ENCODE data around the gene ASTN2.

The ASTN2 gene

DNA sequence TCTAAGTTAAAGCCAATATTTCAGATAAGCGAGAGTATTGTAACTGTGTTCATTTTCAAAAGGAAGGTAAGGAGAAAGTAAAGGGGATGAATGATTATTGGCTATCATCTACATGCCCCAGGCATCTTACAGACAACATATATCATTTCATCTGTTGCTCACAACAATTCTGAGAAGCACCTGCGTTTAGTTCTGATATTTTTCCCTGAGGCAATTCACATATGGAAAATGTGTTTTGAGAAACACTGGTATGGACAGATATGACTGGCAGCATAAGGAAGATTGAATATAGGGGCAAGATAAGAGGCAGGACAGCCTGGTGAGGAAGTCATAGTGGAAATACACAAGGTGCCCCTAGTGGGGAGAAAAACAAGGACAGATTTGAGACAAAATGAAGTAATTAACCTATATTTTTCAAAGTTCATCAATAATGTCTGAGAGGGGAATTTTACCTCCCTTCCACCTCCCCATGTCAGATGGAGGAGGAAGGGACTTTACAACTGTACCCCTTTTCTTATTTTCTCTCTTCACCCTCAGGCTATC is 815.4 kb downstream of the ASTN2 start:
- H3K4me3 ChIP-seq: no peak overlapping the region
- TF ChIP-seq, protein P1, sequence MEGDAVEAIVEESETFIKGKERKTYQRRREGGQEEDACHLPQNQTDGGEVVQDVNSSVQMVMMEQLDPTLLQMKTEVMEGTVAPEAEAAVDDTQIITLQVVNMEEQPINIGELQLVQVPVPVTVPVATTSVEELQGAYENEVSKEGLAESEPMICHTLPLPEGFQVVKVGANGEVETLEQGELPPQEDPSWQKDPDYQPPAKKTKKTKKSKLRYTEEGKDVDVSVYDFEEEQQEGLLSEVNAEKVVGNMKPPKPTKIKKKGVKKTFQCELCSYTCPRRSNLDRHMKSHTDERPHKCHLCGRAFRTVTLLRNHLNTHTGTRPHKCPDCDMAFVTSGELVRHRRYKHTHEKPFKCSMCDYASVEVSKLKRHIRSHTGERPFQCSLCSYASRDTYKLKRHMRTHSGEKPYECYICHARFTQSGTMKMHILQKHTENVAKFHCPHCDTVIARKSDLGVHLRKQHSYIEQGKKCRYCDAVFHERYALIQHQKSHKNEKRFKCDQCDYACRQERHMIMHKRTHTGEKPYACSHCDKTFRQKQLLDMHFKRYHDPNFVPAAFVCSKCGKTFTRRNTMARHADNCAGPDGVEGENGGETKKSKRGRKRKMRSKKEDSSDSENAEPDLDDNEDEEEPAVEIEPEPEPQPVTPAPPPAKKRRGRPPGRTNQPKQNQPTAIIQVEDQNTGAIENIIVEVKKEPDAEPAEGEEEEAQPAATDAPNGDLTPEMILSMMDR (IDR thresholded peaks at IDR 0.05): no peak
- no peak overlapping the region for H3K27ac ChIP-seq
- DNase-seq (ENCODE audit: low spot score): no peak

DNA sequence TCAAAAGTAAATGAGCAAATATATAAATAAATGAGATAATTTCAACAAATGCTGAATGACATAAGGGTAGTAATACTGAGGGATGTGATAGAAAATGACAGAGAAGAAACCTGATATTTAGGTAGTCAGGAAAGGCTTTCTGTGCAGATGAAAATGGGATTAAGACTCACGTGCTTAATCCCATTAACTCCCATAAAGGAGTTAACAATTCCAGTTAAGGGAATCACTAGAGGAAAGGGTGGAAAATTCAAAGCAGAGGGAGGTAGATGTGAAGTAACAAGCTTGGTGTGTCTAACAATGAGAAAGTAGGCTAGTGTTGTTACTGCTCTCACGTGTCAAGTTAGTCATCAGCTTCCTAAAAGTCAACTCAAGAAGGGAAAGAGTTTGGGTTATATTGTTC is 818.2 kb downstream of the ASTN2 start:
- H3K27ac ChIP-seq: no peak overlapping the region
- TF ChIP-seq, protein P1 (IDR thresholded peaks at IDR 0.05): no peak
- no peak for DNase-seq (ENCODE audit: low spot score)
- no peak overlapping the region for H3K4me3 ChIP-seq

DNA sequence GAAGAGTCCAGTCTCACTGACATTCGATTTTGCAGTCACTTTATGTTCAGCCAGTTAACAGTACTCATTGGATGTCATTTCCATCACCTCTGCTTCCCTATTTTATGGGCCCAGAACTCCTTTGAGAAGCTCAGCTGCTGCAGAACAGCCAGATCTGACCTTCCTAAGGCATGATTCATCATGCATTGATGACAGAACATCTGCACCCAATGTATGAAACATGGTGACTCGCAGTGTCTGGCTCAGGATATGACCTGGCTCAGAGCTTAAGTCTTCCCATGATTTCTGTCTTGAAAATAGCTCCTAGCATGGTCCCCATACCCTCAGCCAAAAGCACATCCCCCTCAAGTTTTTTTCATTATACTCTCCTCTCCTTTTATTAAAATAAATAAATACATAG is 820.3 kb downstream of the ASTN2 start:
- H3K27ac ChIP-seq: no peak overlapping the region
- H3K4me3 ChIP-seq: no peak overlapping the region
- DNase-seq (ENCODE audit: low spot score): no peak
- TF ChIP-seq, protein P1 (IDR thresholded peaks at IDR 0.05): no peak

DNA sequence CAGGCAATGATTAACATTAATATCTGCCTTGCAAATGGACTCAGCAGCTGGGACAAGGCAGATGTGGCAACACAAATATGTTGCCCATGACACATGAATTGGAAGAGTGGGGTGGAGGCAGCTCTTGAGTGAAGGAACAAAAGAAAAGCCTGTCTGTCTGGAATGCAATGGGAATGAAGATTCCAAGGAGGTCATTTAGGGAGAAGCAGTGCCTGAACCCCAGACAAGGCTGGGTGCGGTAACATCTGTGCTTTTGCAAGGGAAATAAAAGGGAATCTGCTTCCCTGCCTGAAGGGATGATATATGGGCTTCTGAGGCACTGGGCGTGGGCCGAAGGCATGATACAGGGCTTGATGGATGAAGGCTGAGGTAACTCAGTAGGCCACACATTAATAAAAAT is 821.9 kb downstream of the ASTN2 start:
- DNase-seq (ENCODE audit: low spot score): no peak
- H3K4me3 ChIP-seq: no peak overlapping the region
- TF ChIP-seq, protein P1 (IDR thresholded peaks at IDR 0.05): no peak
- H3K27ac ChIP-seq: no peak overlapping the region

DNA sequence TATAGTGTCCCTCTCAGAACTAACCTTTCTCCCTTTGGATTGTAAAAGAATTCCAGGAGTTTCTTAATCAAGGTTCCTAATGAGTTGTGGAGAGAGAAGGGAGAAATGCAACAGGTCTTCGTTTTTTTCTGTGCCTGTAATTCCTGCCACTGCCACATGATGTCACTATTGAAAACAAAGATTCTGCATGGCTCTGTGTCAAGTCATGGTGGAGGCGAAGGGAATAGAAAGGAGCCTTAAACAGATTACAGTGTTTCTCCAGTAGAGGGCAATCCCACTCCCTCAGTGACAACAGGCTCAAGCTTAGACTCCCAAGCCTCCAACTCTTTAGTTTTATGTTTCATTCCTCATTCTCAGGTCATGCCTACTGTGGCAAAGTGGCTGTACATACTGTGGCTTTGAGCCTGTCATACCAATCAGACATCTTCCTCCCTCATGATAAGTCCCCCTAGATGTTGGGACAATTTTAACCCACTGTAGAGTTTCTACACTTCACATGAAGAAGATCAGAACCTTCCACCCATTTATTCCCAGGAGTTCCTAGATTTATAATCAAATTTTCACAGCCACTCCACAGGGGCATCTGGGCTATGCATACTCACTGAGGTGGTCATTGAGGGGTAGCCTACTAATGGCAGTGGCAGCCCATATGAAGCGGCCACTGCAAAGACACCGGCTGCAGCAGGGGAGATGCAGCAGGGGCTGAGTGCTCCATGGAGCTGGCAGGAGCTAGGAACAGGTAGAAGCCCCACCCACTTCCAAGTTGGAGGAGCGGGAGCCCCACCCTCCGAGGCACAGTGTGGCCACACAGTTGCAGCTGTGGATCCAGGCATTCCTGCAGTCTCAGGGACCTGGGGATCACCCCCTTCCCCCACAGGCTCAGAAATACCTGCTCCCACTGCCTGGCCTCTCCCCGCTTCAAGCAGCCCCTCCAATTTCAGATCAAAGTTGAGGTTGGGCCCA is 825.2 kb downstream of the ASTN2 start:
- no peak for DNase-seq (ENCODE audit: low spot score)
- H3K4me3 ChIP-seq: no peak overlapping the region
- no peak overlapping the region for H3K27ac ChIP-seq
- TF ChIP-seq, protein P1 (IDR thresholded peaks at IDR 0.05): no peak

DNA sequence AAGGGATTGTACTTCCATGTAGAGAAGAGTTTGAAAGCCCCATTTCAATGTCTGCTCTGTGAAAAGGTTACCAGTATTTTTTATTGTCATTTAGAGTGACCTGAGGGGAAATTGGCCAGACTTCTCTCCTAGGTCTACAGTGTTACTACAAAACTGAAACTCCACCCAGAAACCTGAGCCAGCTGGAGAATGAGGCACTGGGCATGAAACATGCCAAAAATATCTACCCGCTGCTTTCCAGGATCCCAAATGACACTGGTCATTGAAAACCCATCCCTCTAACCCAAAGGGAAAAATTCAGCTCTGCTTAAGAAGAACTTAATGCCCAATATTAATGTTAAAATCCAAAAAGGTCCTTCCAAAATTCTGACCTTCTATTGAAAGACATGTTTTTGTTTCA is 826.9 kb downstream of the ASTN2 start:
- TF ChIP-seq, protein P1 (IDR thresholded peaks at IDR 0.05): no peak
- no peak for DNase-seq (ENCODE audit: low spot score)
- H3K4me3 ChIP-seq: no peak overlapping the region
- no peak overlapping the region for H3K27ac ChIP-seq

DNA sequence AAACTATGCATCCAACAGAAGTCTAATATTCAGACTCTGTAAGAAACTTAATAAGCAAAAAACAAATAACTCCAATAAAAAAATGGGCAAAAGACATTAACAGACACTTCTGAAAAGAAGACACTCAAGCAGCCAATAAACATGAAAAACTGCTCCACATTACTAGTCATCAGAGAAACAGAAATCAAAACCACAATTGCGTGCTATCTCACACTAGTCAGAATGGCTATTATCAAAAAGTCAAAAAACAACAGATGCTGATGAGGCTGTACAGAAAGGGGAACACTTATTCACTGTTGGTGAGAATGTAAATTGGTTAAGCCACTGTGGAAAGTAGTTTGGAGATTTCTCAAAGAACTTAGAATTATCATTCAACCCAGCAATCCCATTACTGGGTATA is 829.0 kb downstream of the ASTN2 start:
- DNase-seq (ENCODE audit: low spot score): no peak
- TF ChIP-seq, protein P1 (IDR thresholded peaks at IDR 0.05): no peak
- H3K27ac ChIP-seq: no peak overlapping the region
- H3K4me3 ChIP-seq: no peak overlapping the region
